GM19099 (cell line): Measurements from ENCODE around the gene TNK2.

Experiments used
- POLR2A ChIP-seq: IDR thresholded peaks from 3 replicates; pipeline ENCODE4 v1.6.1; 2011; ENCODE audit warnings: low read depth; ENCODE audit not compliant: insufficient read length; ENCODE audit errors: extremely low read depth

The TNK2 gene

GRCh38 chr3:195896361-195897080 lies 11.8 kb downstream of the TNK2 start:
- no peak for TF ChIP-seq POLR2A

GRCh38 chr3:195895861-195896360 lies 12.4 kb downstream of the TNK2 start:
- peak; percentile 27 for TF ChIP-seq POLR2A

- TF ChIP-seq POLR2A = no peak
These were observed 13.1 kb downstream of the TNK2 start for GRCh38 chr3:195895078-195895860.

GRCh38 chr3:195893916-195894465 lies 14.4 kb downstream of the TNK2 start:
- TF ChIP-seq POLR2A = no peak

- TF ChIP-seq POLR2A = no peak
These were observed 14.8 kb downstream of the TNK2 start for GRCh38 chr3:195893516-195893915.

DNA sequence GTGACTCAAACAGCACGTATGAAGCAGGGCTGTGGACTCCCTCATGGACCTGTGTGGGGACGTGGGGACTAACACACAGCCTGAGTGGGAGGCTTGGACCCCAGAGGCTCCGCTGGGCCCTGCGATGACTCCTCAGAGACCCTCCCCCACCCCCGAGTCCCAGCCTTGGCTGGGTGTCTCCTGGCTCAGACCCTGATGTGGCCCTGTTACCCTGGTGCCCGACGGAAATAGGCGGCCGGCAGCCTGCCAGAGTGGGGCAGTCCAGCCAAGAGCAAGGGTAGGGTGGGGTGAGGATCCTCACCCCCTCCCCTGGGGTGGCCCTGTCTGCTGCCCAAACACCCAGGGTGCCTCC lies 15.3 kb downstream of the TNK2 start:
- TF ChIP-seq POLR2A = no peak

DNA sequence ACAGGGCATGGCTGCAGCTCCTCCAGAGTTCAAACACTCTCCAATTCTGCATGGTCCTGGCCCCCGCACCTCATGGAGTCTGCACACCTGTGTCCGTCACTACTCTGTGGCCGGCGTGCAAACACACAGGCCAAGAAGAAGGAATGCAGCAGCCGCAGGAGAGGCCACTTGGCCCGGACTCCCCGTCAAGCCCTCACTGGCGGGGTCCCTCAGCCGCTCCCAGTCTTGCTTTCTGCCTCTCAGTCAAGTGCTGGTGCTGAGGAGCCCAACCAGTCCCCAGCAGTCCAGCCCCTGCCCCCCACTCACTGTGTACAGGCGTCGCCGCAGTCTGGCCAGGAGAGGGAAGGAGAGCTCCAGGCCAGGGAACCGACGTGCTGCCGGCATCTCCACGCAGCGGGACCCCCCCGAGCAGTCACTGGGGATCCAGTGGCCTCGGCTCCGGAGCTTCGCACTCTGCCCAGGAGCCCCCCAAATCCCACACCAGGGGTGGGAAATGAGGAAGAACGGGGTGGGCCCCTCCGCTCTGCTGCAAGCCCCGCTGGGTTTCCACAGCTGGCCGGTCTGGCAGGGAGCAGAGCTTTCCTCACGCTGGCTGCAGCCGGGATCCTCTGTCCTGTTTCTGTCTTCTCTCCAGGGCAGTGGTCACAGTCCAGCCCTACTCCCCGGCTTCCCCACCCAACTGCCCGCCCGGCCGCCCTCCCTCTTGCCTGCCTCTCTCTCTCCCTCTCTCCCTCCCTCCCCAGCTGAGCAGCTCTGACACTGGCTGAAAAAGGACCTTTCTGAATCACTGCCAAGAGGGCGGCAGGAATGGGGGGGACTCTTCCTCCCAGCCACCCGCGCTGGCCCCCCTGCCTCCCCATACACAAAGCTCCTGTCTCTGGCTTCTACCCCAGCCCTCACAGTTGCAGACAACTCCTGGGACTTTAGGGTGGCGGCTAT lies 16.0 kb downstream of the TNK2 start:
- no peak for TF ChIP-seq POLR2A

- TF ChIP-seq POLR2A = no peak
These were observed 16.8 kb downstream of the TNK2 start for GRCh38 chr3:195891431-195892104.

GRCh38 chr3:195889870-195890295 lies 18.5 kb downstream of the TNK2 start:
- TF ChIP-seq POLR2A = no peak

DNA sequence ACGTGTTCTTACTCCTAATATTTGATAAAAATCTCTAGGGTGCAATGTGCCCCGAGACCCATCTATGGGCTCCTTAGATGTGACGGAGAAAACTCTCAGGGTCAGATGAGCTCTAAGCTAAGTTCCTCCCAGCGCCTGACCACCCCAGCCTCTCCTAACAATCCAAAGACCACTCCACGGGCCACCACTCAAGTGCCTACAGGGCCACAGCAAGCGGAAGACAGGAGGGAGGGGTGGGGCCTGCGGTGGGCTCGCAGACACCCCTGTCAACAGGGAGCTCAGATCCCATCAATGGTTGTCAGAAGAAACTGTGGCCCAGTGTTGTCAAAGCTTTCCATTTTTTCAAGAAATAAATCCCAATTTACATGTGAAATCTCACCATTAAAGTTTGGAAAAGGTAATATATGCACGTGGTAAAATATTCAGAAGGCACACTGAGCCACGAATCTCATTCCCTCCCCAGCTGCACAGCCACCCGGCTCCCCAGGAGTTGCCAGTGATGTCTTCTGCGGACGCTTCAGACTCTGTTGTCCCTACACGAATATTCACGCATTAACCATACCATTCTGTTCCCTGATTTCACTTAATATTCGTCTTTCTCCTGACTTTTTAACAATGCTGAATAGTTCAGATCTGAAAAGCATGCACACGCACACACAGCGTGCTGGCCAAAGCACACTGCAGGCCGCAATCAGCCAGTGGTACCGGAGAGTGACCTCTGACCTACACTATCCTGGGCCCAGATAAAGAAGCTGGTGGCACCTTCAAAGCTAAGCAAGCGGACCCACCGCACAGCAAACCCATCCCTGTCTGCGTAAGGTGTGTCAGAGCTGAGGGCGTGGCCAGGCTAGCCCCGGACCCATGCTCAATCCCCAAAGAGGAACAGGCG lies 19.1 kb downstream of the TNK2 start:
- no peak for TF ChIP-seq POLR2A

GRCh38 chr3:195888311-195888761 lies 20.0 kb downstream of the TNK2 start:
- TF ChIP-seq POLR2A = no peak

DNA sequence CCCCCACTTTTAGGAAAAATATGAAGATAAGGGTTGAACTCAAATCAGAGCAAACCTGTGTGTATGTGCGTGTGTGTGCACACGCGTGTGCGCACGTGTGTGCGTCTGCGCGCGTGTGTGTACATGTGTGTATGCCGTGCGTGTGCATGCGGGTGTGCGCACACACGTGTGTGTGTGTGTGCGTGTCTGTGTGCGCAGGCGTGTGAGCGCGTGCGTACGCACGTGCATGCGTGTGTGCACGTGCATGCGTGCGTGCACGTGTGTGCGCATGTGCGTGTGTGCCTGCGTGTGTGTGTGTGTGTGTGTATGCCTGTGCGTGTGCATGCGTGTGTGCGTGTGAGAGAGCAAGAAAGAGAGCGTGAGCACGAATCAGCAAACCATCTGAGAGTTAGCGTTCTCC lies 20.7 kb downstream of the TNK2 start:
- TF ChIP-seq POLR2A = no peak

GRCh38 chr3:195886181-195887141 lies 21.9 kb downstream of the TNK2 start:
- TF ChIP-seq POLR2A = no peak
